ENCODE results near the gene KIF25.

DNA sequence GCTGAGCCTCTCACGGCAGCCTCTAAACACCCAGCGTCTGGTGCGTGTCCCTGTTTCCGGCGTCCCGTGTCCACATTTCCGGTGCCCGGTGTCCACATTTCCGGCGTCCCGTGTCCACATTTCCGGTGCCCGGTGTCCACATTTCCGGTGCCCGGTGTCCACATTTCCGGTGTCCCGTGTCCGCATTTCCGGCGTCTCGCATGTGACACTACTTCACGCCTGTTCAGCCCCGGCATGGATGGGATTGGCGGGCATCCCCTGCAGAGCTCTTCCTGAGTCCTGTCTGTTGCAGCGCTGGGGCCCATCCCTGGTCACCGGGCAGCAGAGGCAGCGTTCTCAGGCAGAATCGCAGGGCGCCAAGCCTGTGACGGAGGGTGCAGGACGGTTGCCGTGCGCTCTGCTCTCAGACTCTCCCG is 78.3 kb downstream of the KIF25 start:
- TF ChIP-seq POLR2AphosphoS5 (IDR thresholded peaks at IDR 0.05) (no peak), POLR2A (IDR thresholded peaks at IDR 0.05; ENCODE audit: low read depth) (no peak), EP300 (IDR thresholded peaks at IDR 0.05) (no peak)
- TF ChIP-seq, protein P1, sequence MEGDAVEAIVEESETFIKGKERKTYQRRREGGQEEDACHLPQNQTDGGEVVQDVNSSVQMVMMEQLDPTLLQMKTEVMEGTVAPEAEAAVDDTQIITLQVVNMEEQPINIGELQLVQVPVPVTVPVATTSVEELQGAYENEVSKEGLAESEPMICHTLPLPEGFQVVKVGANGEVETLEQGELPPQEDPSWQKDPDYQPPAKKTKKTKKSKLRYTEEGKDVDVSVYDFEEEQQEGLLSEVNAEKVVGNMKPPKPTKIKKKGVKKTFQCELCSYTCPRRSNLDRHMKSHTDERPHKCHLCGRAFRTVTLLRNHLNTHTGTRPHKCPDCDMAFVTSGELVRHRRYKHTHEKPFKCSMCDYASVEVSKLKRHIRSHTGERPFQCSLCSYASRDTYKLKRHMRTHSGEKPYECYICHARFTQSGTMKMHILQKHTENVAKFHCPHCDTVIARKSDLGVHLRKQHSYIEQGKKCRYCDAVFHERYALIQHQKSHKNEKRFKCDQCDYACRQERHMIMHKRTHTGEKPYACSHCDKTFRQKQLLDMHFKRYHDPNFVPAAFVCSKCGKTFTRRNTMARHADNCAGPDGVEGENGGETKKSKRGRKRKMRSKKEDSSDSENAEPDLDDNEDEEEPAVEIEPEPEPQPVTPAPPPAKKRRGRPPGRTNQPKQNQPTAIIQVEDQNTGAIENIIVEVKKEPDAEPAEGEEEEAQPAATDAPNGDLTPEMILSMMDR (IDR thresholded peaks at IDR 0.05): no peak
